Activated CD8-positive, alpha-beta T cell treated with anti-CD3 and anti-CD28 coated beads for 36 hours (primary cell): ENCODE data around the gene SORBS2. TPM values are rescaled to one million over a fixed set of nuclear protein-coding genes. Genes with fewer than 3 reads are reported as not detected.

Experiments
- ATAC-seq: fragments of 200-7000 bp; cut with Tn5 transposase; one replicate; pipeline ENCODE4 v1.10.0; 2021; ENCODE audit warnings: mild to moderate bottlenecking, moderate library complexity
- CTCF ChIA-PET: fragments of 350-600 bp; sonication (Branson Sonifier 250); formaldehyde crosslinking; loops from one replicate; lab custom pipeline; 2021; ENCODE audit warnings: antibody characterized with exemption; lab: Charles Lee
- POLR2A ChIA-PET: fragments of 350-600 bp; sonication (Branson Sonifier 250); formaldehyde crosslinking; loops from one replicate; lab custom pipeline; 2021; ENCODE audit warnings: antibody characterized with exemption; lab: Charles Lee
- DNase-seq: peaks from one replicate; pipeline ENCODE4 v3.0.0-alpha.2; 2020
- H3K27ac Mint-ChIP-seq: one replicate; pipeline ENCODE4 v1.8.0; 2021; ENCODE audit warnings: mild to moderate bottlenecking, mixed read lengths
- H3K27me3 Mint-ChIP-seq: one replicate; pipeline ENCODE4 v1.8.0; 2021; ENCODE audit warnings: mixed read lengths
- H3K36me3 Mint-ChIP-seq: one replicate; pipeline ENCODE4 v1.8.0; 2021; ENCODE audit warnings: low read depth, mixed read lengths
- H3K4me1 Mint-ChIP-seq: one replicate; pipeline ENCODE4 v1.8.0; 2021; ENCODE audit warnings: low read depth, mixed read lengths
- H3K4me3 Mint-ChIP-seq: one replicate; pipeline ENCODE4 v1.8.0; 2021; ENCODE audit warnings: mild to moderate bottlenecking, moderate library complexity, mixed read lengths
- H3K9me3 Mint-ChIP-seq: one replicate; pipeline ENCODE4 v1.8.0; 2021; ENCODE audit warnings: mixed read lengths
- intact Hi-C: fragments of 100-400 bp; cut with micrococcal nuclease; formaldehyde crosslinking; loops from one replicate; pipeline ENCODE4 v1.10.0; 2022
- total RNA-seq, 2 experiments: library from RNA; stranded (reverse); gene quantifications; one replicate each; pipeline ENCODE4 v1.2.3, GENCODE V29; 2021
- TF ChIP-seq, protein P1 (sequence below): fragments of 200-600 bp; IDR thresholded peaks from one replicate; pipeline ENCODE4 v1.8.0; 2022; ENCODE audit warnings: antibody characterized with exemption, mild to moderate bottlenecking

SORBS2 gene
- total RNA-seq, 2 experiments from 2014 or later: not detected

DNA sequence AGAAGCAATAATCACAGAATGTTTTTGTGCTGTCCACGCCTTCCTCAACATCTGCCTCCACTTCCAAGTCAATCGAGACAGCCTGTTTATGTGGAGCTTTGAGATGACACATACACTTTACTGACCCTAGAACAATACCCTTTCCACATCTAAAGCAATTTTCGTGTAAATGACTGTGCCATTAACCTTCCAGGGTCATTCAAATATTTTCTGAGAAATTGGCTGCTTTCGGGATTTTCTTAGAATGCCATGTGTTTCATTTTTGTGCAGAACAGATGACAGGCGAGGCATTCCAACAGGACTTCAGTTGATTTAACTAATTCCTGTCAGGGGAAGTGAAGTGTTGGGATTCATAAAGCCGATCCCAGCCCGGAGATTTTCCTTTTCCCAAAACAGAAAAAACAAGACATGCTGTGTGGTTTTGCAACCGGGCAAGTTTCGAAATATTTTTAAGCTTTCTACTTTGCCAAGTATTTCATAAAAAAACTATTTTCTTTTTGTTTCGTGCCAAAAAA lies 73.9 kb downstream of the SORBS2 start:
- H3K4me3 Mint-ChIP-seq: no peak overlapping the region
- no peaks in the 10 kb centered on the region for H3K4me1 Mint-ChIP-seq
- H3K36me3 Mint-ChIP-seq: no peaks in the 10 kb centered on the region
- POLR2A ChIA-PET: no interaction called here
- no peak for DNase-seq
- CTCF ChIA-PET: no interaction called here
- no peak overlapping the region for H3K27ac Mint-ChIP-seq
- H3K9me3 Mint-ChIP-seq: no peaks in the 10 kb centered on the region
- intact Hi-C loops: no loop called here
- TF ChIP-seq, protein P1, sequence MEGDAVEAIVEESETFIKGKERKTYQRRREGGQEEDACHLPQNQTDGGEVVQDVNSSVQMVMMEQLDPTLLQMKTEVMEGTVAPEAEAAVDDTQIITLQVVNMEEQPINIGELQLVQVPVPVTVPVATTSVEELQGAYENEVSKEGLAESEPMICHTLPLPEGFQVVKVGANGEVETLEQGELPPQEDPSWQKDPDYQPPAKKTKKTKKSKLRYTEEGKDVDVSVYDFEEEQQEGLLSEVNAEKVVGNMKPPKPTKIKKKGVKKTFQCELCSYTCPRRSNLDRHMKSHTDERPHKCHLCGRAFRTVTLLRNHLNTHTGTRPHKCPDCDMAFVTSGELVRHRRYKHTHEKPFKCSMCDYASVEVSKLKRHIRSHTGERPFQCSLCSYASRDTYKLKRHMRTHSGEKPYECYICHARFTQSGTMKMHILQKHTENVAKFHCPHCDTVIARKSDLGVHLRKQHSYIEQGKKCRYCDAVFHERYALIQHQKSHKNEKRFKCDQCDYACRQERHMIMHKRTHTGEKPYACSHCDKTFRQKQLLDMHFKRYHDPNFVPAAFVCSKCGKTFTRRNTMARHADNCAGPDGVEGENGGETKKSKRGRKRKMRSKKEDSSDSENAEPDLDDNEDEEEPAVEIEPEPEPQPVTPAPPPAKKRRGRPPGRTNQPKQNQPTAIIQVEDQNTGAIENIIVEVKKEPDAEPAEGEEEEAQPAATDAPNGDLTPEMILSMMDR: no peak
- no peak for ATAC-seq
- H3K27me3 Mint-ChIP-seq: no peaks in the 10 kb centered on the region

DNA sequence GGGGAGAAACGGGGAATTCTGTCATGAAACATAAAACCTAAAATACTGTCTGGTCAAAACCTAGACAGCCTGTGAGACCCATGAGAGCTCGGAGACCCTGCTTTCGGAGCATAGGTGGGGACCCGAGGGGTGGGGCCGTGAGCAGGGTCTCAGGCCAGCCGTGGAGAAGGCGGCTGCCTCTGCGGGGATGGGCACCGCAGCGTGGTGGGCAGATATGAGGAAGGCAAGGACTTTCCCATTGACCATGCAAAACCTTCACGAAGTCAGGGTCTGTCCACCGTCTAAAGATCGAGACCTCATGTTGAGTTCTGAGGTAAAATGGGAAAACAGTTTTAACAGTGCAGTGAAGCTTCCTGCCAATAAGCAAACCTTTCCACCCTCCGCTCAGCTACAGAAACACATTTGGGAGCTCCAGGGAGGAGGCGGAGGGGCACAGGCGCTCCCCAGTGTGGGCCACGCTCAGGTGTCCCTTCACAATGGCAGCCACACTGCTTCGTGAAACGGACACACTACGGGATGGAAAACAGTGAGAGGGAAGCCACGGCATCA lies 74.4 kb downstream of the SORBS2 start:
- CTCF ChIA-PET: no interaction called here
- TF ChIP-seq, protein P1: no peak
- H3K9me3 Mint-ChIP-seq: no peaks in the 10 kb centered on the region

DNA sequence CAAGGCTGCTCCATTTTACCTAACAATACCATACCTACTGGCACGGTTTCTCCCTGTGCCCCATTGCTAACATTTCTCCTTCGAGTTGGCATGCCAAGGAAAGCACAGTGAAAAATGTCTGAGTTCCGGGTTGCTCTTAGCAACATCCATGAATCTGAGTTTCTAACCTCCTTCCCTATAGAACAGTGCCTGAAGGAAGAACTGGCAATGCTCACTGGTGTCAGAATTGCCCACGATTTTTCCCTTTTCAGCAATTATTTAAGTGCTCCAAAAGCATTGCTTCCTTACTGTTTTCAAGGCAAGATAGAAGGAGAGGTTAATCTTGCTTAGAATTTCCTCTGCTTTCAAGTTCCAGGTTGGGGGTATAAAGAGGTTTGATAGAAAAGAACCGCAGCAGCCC lies 75.1 kb downstream of the SORBS2 start:
- DNase-seq (no peak), ATAC-seq (no peak)
- intact Hi-C loops: no loop called here
- H3K27ac Mint-ChIP-seq: no peak overlapping the region
- ChIA-PET CTCF (no interaction called here), POLR2A (no interaction called here)
- H3K36me3 Mint-ChIP-seq: no peaks in the 10 kb centered on the region
- TF ChIP-seq, protein P1: no peak
- H3K27me3 Mint-ChIP-seq: peaks cover 2% of the 10 kb centered on the region
- no peaks in the 10 kb centered on the region for H3K9me3 Mint-ChIP-seq
- H3K4me1 Mint-ChIP-seq: no peaks in the 10 kb centered on the region
- no peak overlapping the region for H3K4me3 Mint-ChIP-seq

More for the DNA sequence above, 74.4 kb downstream of the SORBS2 start:
- H3K27me3 Mint-ChIP-seq: no peaks in the 10 kb centered on the region
- DNase-seq (no peak), ATAC-seq (no peak)
- H3K4me1 Mint-ChIP-seq: no peaks in the 10 kb centered on the region
- no peak overlapping the region for H3K4me3 Mint-ChIP-seq
- no peaks in the 10 kb centered on the region for H3K36me3 Mint-ChIP-seq
- H3K27ac Mint-ChIP-seq: no peak overlapping the region
- intact Hi-C loops: no loop called here
- POLR2A ChIA-PET: no interaction called here

DNA sequence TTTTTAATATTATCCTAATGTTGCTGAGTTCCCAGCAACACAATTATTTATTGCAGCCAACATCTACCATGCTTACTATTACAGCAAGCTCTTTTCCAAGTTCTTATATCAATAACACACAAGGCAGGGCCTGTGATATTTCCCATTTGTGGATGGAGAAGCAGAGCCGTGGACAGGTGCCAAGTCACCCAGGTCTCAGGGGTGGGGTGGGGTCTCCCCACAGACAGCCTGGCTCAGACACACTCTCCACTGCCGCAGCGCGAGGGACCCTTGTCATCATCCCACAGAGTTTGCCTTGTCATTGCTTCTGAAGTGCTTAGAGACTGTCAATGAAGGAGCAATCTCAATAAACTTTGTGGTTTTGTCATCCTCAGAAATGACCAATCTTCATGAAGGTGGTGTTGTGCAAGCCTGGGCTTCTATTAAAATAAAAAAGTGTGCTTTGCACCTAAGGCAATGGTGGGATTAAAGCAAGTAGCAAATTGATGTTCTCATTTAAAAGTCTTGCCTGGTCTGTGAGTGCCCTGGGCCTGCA lies 76.1 kb downstream of the SORBS2 start:
- CTCF ChIA-PET: no interaction called here
- TF ChIP-seq, protein P1: no peak
- Mint-ChIP-seq H3K4me1 (no peaks in the 10 kb centered on the region), H3K4me3 (no peak overlapping the region), H3K9me3 (no peaks in the 10 kb centered on the region), H3K27ac (no peak overlapping the region), H3K27me3 (peaks cover 3% of the 10 kb centered on the region), H3K36me3 (no peaks in the 10 kb centered on the region)
- POLR2A ChIA-PET: no interaction called here
- ATAC-seq (no peak), DNase-seq (no peak)
- intact Hi-C loops: no loop called here

DNA sequence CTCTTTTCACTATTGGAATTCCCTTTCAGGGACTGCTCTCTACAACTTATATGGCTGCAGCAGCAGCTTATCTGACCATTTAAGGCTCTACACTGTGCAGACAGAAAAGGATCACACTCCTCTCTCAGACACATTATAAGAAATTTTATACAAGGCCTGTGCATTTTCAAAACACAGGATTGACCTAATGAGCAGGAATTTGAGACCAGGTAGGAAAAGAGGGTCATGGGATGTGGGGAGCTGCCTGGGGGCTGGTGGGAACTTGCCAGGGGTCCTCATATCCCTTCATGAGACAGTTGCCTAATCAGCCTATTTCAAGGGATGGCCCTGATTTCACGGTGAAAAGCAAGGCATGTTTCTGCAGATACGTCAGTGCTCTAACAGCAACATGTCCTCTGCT lies 77.1 kb downstream of the SORBS2 start:
- ChIA-PET CTCF (no interaction called here), POLR2A (no interaction called here)
- DNase-seq (no peak), ATAC-seq (no peak)
- H3K27me3 Mint-ChIP-seq: peaks cover 3% of the 10 kb centered on the region
- TF ChIP-seq, protein P1: no peak
- H3K27ac Mint-ChIP-seq: no peak overlapping the region
- no peaks in the 10 kb centered on the region for H3K9me3 Mint-ChIP-seq
- no peaks in the 10 kb centered on the region for H3K36me3 Mint-ChIP-seq
- no peaks in the 10 kb centered on the region for H3K4me1 Mint-ChIP-seq
- intact Hi-C loops: no loop called here
- no peak overlapping the region for H3K4me3 Mint-ChIP-seq
